Stimulated activated CD4-positive, alpha-beta T cell treated with anti-CD3 and anti-CD28 coated beads, TNF-alpha, amount 100 ng/mL, for 1 hour (primary cell): Measurements from ENCODE around the gene TANC2.
"Not testable (repeated sequence)": the region's sequence is repeated elsewhere in the genome, so short reads cannot be mapped to it uniquely, and the experiment has no call there.

Source experiments
- DNase-seq, 3 donors: peaks; one replicate each; pipeline ENCODE4 v3.0.0-alpha.2; 2020; ENCODE audit warnings: low read depth in 3 of 3, low spot score in 1 of 3

TANC2 gene

DNA sequence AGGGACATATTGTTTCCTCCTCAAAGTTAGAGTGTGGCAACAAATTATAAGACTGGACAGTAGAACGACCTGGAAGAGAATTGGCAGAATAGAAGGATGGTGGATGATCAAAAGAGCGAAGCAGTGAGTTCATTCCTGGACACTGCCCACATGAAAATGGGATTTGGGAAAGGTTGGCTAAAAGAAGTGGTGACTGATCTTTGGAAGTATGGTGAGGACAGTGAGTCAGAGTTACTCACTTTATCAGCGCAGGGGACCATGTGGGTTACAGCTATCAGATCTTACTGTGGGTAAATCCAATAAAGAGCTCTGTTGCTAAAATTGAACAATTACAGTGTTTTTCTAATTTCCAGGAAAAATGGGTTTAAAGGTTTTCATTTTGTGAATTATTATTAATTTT lies 2.7 kb upstream of the TANC2 start:
- no peak for DNase-seq

DNA sequence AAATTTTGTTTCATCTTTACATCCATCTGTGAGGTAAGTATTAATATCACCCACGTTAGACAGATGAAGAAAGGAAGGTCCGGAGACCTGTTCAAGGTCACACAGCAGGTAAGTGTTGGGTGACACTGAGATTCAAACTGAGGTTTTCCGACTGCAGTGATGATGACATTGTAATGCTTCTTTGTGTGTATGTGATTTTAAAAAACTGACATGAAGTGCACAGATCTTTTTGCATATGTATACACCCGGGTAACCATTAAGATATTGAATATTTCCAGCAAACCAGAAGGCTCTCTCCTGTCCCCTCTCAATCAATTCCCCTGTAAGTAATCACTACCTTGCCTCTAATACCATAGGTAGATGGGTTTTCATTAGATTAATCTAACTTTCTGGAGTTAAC lies 1.5 kb upstream of the TANC2 start:
- no peak for DNase-seq

DNA sequence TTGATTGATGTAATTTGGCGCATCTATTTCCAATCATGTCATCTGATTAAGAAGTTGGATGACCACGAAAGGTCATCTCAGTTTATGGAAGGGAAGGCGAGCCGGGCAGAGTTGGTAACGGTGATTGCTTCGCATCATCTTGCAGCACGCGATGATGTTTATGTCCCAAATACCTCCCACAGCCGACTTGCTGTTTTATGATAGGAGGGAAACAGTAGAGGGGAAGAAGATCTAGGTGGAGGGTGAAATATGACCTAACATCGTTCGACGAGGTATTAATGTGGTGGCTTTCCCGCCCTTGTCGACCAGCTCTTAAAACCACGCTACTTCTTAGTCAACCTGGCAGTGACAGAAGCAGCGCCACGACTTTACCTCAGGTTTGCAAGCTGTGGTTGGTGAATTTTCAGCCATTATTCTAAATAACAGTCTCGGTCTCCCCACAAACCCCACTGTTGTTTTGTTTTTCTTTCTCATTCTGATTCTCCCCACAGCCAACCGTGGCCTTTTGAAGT lies 805 bp upstream of the TANC2 start:
- no peak for DNase-seq

DNA sequence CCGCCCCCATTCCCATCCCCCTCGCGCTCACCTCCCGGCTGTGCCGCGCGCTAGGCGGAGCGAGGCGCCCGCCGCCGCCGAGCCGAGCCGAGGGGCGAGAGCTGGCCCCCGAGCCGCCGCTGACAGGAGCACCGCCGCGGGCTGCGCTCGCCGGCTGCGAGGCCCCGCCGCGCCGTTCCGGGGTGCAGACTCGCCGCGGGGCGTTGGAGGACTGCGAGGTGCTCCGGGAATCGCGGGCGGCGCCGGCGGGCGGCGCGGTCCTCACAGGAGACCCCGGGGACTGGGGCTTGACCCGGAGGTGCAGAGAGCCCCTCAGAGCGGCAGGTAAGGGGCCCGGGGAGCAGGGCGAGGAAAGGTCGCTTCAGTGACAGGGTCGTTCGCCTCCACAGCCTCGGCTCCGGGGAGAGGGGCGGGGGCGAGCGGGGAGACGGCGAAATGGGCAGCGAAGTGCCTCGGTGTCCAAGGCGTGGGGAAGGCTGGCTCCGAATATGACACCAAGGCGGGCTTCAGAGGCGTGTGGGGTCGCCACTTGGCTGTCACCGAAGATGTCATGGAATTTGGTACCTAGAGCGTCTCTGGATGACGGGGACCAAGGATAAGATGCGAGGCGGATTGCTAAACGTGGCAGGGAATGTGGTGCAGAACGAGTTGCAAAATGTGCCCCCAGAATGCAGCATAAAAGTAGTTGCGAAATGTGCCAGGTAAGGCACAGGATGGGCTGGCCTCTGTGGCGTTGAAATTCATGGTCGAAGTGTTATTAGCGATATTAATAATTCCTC lies 580 bp downstream of the TANC2 start:
- DNase-seq, result peak in 1 of 3 donors; percentile 56

DNA sequence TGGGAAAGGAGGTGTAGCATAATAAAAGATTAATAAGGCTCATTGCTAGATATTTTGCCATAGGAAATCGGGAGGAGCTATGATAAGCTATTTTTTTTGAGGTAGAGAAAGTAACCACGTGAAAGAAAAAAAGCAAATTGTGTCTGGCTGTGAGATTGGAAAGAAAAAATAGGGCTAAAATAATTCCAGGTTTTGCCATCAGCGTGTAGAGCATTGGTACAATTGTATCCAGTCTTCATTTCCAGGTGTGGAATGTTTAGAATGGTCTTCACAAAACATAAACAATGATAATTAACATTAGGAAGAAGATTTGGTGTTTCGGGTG lies 1.1 kb downstream of the TANC2 start:
- no peak for DNase-seq

DNA sequence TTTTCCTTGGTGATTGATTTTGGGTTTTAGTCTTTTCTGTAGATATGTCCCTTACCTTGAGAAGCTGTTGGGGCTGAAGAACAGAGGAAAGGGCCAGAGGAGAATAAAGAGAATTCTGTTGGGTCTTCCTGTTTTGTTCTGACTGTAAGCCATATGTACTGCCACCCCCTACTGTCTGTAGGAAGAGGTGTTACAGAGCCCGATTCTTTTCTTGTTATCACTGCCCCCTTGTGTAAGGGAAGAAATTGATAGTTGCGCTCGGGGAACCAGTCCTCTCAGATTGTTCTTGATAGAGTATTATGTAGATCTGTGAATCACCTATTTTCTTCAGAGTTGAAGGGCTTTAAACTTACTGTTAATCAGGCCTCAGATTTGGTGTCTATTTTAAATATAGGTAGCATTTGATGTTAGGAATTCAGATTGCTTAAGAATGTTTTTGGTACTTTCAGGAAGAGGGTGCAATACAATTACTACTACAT lies 2.4 kb downstream of the TANC2 start:
- peak in 2 of 3 donors; percentile 4 to 20 for DNase-seq

DNA sequence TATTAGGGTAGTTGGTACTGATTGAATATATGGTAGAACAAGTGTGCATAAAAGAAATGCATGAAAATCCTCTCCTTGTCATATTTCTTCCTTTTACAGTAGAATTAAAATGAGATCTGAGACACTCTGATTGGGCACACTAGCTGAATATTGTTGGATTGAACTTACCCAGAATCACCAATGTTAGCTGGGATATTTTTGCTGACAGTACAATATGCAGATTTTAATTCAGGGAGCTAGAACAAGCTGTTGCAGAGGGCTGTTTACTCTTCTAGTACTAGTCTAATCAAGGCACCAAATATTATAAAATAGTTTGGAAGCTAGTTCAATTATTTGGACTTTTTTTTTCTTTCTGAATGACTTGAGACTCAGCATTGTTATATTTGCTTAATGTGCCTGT lies 4.6 kb downstream of the TANC2 start:
- DNase-seq, result no peak

DNA sequence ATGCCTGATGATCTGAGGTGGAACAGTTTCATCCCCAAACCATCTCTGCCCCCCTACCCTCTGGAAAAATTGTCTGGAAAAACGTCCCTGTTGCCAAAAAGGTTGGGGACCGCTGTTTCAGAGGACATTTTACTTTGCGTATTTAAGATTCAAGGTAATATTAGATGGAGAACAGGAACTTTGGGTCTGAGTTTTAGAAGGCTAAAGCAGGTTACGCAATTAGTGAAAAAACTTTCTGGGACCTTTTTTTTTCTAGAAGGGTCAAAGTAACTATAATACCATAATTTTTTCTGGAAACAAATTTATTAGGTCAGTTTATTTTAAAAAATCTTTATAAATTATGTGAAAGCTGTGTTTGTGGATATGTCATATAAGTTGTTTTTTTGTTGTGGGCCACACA lies 5.8 kb downstream of the TANC2 start:
- no peak for DNase-seq

DNA sequence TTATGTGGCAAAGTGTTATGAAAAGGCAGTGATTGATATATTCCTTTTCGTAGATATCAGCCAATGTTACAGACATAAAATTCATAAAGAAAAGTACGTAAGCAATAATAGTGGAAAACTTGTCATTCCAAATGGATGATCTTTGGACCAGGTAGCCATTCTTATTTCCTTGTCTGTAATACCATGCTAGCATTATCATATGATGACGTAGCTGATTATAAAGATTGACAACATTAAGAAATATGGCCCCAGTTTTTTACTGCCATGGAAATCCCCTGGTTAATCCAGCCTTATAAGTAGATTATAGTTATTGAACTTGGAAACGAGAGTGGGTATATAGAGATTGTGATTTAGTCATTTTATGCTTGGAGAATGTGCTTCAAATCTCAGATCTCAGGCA lies 8.8 kb downstream of the TANC2 start:
- no peak for DNase-seq

DNA sequence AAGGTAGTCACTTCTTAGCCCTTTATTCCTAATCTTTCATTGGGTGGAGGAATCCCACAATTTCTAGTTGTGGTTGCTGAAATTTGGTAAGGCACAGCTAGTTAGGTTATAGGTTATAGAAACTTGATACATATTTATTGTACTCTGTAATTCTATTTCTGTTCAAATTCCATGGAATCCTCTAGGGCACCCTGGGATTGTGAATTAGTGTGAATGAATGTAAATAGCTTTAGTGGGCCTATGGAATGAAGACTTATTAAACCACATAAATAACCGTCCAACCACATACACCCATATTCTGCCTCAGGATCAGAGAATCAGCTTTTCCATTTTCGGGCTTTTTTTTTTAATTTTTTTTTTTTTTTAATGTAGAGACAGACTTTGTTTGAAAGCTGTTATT lies 9.2 kb downstream of the TANC2 start:
- no peak for DNase-seq

DNA sequence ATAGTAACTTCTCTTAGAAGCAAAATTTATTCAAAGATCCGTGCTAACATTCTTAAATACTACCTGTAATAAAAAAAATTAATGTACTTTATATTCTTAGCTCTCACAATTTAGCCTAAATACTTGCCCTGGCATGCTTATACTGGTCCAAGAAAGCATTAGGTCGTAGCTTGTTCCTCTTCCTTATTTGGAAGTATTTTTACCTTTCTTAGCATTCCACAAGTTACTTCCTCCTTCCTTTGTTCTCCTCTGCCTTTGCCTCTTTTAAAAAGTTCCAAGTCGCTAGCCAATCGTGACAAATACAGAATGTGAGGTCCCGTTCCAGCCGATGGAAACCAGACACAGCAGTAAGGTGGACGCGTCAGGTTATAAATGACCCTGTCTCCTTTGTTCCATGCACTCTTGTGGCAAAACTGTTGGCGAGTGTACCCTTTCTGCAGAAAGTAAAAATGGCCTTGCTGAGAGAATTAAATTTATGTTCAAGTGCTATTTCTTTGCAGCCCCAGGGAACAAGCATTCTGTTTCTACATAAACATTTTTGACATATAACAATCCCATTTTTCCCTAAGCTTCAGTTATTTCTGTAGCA lies 10.7 kb downstream of the TANC2 start:
- DNase-seq, result not testable (repeated sequence)

DNA sequence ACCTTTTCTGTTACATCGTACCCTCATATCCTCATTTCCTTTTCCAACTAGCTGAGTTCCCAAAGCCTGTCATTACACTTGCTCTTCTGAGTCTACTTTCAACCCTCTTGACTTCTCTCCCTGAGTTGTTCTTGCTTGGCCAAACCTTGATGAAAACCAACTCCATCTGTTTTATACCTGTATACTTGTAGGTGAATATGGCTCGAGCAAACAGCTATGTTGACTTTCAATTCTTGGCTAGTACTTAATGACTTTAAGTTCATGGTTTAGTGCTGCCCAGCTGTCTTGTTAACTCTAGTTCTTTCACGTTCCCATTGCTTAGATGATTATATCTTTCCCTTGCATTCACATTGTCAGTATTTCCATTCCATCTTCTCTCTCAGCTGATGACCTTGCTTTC lies 14.8 kb downstream of the TANC2 start:
- no peak for DNase-seq

DNA sequence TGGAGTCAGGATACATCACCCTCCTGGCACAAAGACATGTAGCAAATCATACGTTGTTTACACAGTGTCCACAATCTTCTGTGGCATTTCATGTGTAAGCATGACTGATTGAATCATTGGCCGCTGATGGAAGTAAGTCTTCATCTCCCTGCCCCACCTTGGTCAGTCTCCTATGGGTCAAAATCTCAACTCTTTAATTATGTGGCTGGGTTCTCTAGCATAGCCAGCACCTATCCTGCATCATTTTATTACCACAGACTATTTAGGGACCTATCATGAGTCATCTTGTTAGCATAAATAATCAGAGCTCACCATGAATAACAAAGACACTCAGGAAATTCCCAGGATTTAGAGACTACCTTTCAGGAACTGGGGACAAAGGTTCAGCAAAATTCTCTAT lies 15.9 kb downstream of the TANC2 start:
- DNase-seq, result no peak

DNA sequence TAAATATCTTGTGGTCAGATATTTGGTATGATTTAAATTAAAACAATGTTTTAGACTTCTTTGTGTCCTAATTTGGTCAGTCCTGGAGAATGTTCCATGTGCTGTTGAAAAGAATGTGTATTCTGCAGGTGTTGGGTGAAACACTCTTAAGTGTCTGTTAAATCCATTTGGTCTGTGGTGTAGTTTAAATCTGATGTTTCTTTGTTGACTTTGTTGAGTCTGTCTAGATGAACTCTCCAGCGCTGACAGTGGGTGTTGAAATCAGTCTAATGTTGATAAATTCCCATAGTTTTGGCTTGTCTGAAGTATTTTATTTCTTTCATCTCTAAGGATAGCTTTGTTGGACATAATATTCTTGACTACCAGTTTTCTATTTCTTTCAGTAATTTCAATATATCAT lies 18.8 kb downstream of the TANC2 start:
- no peak for DNase-seq

DNA sequence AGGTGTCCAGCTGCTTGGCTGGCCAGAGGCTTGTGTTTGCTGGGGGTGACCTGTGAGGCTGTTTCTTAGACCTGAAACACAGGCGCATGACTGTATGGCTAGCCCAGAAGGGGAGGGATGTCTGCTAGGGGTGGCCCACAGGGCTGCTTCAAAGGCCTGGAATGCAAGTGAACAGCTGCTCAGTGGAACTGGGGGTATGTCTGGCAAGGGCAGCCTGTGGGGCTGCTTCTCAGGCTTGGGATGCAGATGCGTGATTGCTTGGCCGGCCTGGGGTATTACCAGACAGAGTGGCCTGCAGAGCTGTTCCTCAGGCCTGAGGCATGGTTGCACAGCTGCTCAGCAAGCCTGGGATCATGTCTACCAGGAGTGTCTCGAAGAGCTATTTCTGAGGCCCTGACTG lies 20.5 kb downstream of the TANC2 start:
- DNase-seq, result no peak

DNA sequence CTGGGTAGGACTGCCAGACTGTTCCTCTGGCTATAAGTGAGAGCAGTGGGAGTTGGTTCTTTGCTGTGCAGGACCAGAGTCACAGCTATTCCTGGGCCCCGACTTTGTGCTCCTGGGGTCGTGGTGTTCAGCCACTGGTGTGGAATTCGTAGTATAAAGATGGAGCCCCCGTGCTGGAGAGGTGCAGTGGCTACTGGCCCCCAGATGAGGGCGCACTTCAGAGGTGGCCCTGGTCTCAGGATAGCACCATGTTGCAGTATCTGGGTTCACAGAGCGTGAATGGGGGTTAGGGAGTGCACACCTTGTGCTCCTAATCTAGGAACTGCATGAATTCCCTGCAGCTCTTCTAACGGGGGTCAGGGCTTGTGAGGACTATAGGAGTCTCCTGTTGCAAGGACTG lies 21.1 kb downstream of the TANC2 start:
- DNase-seq, result no peak

DNA sequence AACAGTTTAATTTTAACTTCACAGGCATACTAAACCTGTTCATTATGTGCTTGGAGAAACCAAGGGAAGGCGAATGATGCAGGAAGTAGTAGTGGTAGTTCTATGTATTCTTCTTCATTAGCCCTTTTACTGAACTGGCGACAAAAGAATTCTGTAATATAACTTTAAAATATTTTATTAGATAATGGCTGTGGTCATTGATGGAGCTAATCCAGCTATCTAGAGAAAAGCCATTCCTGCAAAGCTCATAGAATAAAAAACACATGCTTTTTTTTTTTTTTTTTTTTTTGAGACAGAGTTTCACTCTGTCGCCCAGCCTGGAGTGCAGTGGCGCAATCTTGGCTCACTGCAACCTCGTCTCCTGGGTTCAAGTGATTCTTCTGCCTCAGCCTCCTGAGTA lies 23.5 kb downstream of the TANC2 start:
- no peak for DNase-seq

DNA sequence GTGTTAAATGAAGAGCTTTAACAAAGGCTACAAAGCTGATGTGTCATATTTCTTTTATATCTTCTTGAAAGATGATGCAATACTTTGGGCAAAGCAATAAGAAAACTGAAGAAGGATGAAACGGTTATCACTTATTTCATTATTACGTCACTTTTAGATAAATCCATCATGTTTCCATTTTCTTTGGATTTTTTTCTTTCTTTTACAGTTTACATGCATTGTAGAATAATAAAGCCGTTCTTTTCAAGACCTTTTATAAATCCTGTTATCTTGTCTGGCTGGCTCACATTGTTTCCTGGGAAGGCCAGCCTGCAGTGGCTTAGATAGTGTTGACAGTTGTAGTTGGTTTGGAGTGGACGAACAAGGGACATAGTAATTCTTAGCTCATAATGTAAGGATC lies 28.9 kb downstream of the TANC2 start:
- DNase-seq, result no peak

DNA sequence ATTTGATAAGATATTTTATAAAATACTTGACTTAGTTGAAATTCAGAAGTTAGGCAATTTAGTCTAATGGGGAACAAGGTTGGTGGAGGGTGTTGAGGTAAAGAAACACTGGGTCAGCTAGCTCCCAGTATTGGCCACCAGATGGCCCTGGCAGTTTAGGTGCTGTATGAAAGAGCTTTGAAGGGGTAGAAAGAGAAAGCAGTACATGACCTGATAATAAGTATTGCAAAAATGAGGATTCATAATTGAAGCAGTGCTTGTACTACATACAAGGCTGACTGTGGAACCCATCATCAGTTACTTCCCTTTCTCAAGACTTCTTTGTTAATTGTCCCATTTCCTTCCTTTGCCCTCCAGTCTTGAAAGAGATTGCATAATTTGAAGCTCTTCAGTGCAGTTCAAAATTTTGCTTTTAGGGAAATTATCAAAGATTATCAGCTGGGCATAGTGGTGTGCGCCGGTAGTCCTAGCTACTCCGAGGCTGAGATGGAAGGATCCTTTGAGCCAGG lies 29.4 kb downstream of the TANC2 start:
- no peak for DNase-seq

DNA sequence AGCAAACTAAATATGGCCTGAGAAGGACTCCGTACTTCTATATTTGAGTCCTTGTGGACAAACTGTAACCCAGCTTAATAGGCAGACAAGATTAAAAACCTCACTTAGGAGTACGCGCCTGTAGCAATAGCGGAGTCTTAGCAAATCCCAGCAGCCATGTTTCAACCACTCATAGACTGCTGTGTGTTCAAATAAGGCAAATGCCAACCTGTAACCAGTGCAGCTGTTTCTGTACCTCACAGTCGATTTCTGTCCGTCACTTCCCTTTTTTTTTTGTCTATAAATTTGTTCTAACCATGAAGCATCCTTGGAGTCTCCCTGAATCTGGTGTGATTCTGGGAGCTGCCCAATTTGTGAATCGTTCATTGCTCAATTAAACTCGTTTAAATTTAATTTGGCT lies 30.2 kb downstream of the TANC2 start:
- DNase-seq, result no peak

DNA sequence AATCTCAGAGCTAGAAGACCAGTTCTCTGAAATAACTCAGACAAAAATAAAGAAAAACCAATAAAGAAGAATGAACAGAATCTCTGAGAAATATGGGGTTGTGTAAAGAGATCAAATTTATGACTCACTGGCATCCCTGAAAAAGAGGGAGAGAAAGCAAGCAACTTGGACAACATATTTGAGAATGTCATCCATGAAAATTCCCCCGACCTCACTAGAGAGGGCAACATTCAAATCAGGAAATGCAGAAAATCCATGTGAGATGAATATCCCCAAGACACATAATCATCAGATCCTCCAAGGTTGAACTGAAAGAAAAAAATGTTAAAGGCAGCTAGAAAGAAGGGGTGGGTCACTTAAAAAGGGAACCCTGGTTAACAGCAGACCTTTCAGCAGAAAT lies 32.1 kb downstream of the TANC2 start:
- DNase-seq, result no peak

DNA sequence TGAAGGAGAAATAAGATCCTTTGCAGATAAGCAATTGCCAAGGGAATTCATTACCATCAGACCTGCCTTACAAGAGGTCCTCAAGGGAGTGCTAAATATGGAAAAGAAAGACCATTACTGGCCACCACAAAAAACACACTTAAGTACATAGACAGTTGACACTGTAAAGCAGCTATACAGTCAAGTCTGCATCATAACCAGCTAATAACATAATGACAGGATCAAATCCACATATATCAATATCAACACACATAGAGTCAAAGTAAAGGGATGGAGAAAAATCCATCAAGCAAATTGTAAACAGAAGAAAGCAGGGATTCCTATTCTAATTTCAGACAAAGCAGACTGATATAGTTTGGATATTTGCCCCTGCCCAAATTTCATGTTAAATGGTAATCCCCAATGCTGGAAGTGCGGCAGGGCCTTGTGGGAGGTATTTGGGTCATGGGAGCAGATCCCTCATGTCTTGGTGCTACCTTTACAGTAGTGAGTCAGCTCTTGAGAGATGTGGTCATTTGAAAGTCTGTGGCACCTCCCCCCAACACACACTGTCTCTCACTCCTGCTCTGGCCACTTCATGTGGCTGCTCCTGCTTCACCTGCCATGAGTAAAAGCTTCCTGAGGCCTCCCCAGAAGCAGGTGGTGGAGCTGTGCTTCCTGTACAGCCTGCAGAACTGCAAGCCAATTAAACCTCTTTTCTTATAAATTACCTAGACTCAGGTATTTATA lies 32.8 kb downstream of the TANC2 start:
- no peak for DNase-seq
